GM12873 (cell line): ENCODE data around the gene MEN1.

ENCODE experiments used
- CTCF ChIP-seq: IDR thresholded peaks from 2 replicates; pipeline ENCODE4 v1.5.1; 2012; ENCODE audit warnings: low read depth, mild to moderate bottlenecking, moderate library complexity, low read length, control low read depth; ENCODE audit not compliant: insufficient read depth; ENCODE audit errors: missing control alignments

Gene MEN1

GRCh38 chr11:64764040-64764611 lies 46.2 kb downstream of the MEN1 start:
- no peak for TF ChIP-seq CTCF

GRCh38 chr11:64763526-64764039 lies 46.8 kb downstream of the MEN1 start:
- TF ChIP-seq CTCF, result no peak

GRCh38 chr11:64762674-64763525 lies 47.5 kb downstream of the MEN1 start:
- no peak for TF ChIP-seq CTCF

- no peak for TF ChIP-seq CTCF
Observed at GRCh38 chr11:64762277-64762673, 48.1 kb downstream of the MEN1 start.

- TF ChIP-seq CTCF, result no peak
Observed at GRCh38 chr11:64760759-64761420, 49.5 kb downstream of the MEN1 start.

GRCh38 chr11:64759722-64760719 lies 50.3 kb downstream of the MEN1 start, which contains the start of gene PYGM:
PYGM (minus strand) TSS chr11:64759974; CDS start chr11:64759898, 76 bp downstream.
- TF ChIP-seq CTCF, result no peak
